Neural progenitor cell (in vitro differentiated cells): Measurements from ENCODE around the gene PSTPIP1.

ENCODE experiments used
- CTCF ChIP-seq: fragments of 200-600 bp; sonication (generic); IDR thresholded peaks from 2 replicates; pipeline ENCODE4 v1.5.1; 2017; ENCODE audit warnings: antibody characterized with exemption, mild to moderate bottlenecking
- EZH2 ChIP-seq: fragments of 200-600 bp; sonication (generic); IDR thresholded peaks from 2 replicates; pipeline ENCODE4 v1.6.1; 2017; ENCODE audit warnings: antibody characterized with exemption, mild to moderate bottlenecking, moderate library complexity
- EZH2phosphoT487 ChIP-seq: fragments of 200-600 bp; sonication (generic); IDR thresholded peaks from 2 replicates; pipeline ENCODE4 v1.6.1; 2017; ENCODE audit warnings: antibody characterized with exemption

GRCh38 chr15:77075528-77075927 is 80.6 kb downstream of the PSTPIP1 start:
- TF ChIP-seq EZH2phosphoT487 (no peak), EZH2 (no peak), CTCF (no peak)
